ENCODE measurements around the gene MAML2. TPM values are rescaled to one million over a fixed set of nuclear protein-coding genes. Genes with fewer than 3 reads are reported as not detected.

The MAML2 gene
- total RNA-seq, 1 experiment from 2014 or later, result 2.7 TPM

DNA sequence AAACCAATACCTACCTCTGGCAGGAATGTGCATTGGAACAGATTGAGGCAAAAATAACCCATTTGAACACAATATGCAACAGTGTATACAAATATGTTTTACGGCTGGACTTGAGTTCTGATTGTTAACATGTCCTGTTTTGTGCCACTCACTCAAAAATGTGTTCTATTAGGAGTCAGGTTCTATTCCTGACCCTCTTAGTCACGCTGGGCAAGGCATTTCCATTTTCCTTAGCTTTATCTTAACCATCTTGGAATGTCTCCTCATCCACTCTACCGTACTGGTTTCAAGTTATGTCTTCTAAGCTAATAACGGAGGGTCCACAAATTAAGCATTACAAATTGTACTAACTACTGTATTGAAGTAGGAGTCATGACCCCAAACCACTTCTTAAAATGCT, 78.6 kb downstream of the MAML2 start:
- Histone ChIP-seq H2AFZ (ENCODE audit: low read length) (no peak overlapping the region), H2AK5ac (ENCODE audit: insufficient read length, low read length) (no peak overlapping the region), H3K9me3 (ENCODE audit: control insufficient read depth, low read depth, low read length) (no peaks in the 10 kb centered on the region), H3T11ph (ENCODE audit: low read length) (no peak overlapping the region), H3K27ac (ENCODE audit: insufficient read length, low read depth, low read length) (no peak overlapping the region), H2BK15ac (ENCODE audit: low read depth, low read length) (no peak overlapping the region), H4K8ac (replicated peaks; ENCODE audit: insufficient read length, low read depth, low read length) (no peak overlapping the region), H3K9ac (ENCODE audit: extremely low read depth, insufficient read length, low read length) (no peak overlapping the region), H3K23ac (ENCODE audit: insufficient read length, low read depth, low read length) (no peak overlapping the region), H3K79me1 (ENCODE audit: insufficient read depth, low read depth, low read length, poor library complexity, severe bottlenecking) (peaks cover 3% of the 10 kb centered on the region), H4K5ac (ENCODE audit: insufficient read length, low read depth, low read length) (no peak overlapping the region), H3K23me2 (ENCODE audit: insufficient read length, low read depth, low read length, poor library complexity, severe bottlenecking) (no peaks in the 10 kb centered on the region), H2BK12ac (ENCODE audit: insufficient read length, low read depth, low read length) (no peak overlapping the region), H3K56ac (ENCODE audit: insufficient read length, low read depth, low read length) (no peak overlapping the region), H2BK120ac (ENCODE audit: low read depth, low read length, poor library complexity, severe bottlenecking) (no peak overlapping the region), H3K27me3 (ENCODE audit: insufficient read depth, low read length) (no peaks in the 10 kb centered on the region), H2BK20ac (ENCODE audit: low read depth, low read length, poor library complexity, severe bottlenecking) (no peak overlapping the region), H3K18ac (ENCODE audit: insufficient read length, low read depth, low read length) (no peak overlapping the region), H3K4ac (ENCODE audit: low read depth, low read length) (no peak overlapping the region), H4K91ac (ENCODE audit: insufficient read length, low read depth, low read length) (no peak overlapping the region), H3K4me2 (ENCODE audit: insufficient read depth, insufficient read length, low read length) (no peak overlapping the region), H4K20me1 (ENCODE audit: control insufficient read depth, insufficient read depth, insufficient read length) (no peaks in the 10 kb centered on the region), H3K79me2 (ENCODE audit: insufficient read depth, low read length) (no peaks in the 10 kb centered on the region), H2BK5ac (ENCODE audit: insufficient read length, low read length) (no peak overlapping the region), H3K4me1 (ENCODE audit: insufficient read depth, low read length) (no peaks in the 10 kb centered on the region; the same call in 1 of the 2 replicates), H3K14ac (ENCODE audit: insufficient read depth, low read length) (no peak overlapping the region)
- H3K27me3 Mint-ChIP-seq (ENCODE audit: low read depth), result no peaks in the 10 kb centered on the region
- no peak for DNase-seq
- H3K36me3 Mint-ChIP-seq (ENCODE audit: insufficient read depth in 1 of 3, low read depth in 3 of 3), result peaks cover 4 to 7% (median 4%) of the 10 kb centered on the region in 3 experiments; a peak in 2 of 7 replicates
- TF ChIP-seq, protein P1, sequence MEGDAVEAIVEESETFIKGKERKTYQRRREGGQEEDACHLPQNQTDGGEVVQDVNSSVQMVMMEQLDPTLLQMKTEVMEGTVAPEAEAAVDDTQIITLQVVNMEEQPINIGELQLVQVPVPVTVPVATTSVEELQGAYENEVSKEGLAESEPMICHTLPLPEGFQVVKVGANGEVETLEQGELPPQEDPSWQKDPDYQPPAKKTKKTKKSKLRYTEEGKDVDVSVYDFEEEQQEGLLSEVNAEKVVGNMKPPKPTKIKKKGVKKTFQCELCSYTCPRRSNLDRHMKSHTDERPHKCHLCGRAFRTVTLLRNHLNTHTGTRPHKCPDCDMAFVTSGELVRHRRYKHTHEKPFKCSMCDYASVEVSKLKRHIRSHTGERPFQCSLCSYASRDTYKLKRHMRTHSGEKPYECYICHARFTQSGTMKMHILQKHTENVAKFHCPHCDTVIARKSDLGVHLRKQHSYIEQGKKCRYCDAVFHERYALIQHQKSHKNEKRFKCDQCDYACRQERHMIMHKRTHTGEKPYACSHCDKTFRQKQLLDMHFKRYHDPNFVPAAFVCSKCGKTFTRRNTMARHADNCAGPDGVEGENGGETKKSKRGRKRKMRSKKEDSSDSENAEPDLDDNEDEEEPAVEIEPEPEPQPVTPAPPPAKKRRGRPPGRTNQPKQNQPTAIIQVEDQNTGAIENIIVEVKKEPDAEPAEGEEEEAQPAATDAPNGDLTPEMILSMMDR (conservative IDR thresholded peaks at IDR 0.05), result no peak
- H3K4me3 Mint-ChIP-seq, result no peak overlapping the region
- H3K9me3 Mint-ChIP-seq, result peaks cover 0 to 3% of the 10 kb centered on the region in 2 experiments; a peak in 3 of 5 replicates
- no peak overlapping the region for H3K27ac Mint-ChIP-seq
- WGBS (ENCODE audit: extremely low coverage, insufficient read length, low lambda C conversion rate), result no CpG with 5 or more reads among the region's 4 CpGs
- peaks cover 13 to 22% of the 10 kb centered on the region in 2 experiments for H3K4me1 Mint-ChIP-seq
